Measurements from ENCODE around the gene XPNPEP2. TPM values are rescaled to one million over a fixed set of nuclear protein-coding genes. Genes with fewer than 3 reads are reported as not detected.

Gene XPNPEP2
- total and polyA plus RNA-seq, 2 experiments from 2014 or later = 0.65 to 0.74 TPM

DNA sequence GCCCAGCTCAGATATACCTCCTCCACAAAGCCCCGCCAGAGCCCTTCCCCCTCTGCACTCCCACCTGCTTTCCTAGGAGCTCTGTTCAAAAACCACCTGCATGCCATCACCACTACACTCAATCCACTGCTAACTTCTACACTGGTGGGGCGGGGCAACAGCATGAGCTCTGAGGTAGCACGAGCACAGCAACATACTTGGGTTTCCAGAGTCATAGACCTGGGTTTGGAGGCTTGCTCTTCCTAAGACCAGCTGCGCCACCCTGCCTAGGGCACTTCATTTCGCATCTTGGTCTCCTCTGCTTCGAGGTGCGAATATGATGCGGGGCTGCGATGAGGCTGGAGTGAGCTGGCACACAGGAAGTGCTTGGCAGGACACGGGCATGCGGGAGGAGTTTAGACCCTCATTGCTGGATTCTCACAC is 44.5 kb downstream of the XPNPEP2 start:
- H3K36me3 ChIP-seq (ENCODE audit: low read depth) = no peaks in the 10 kb centered on the region
- no peak for DNase-seq
- no peaks in the 10 kb centered on the region for H3K9me3 ChIP-seq (ENCODE audit: low read depth)
- TF ChIP-seq EZH2 (IDR thresholded peaks at IDR 0.05; ENCODE audit: insufficient read depth, poor library complexity, severe bottlenecking) = no peak
- TF ChIP-seq EZH2phosphoT487 (IDR thresholded peaks at IDR 0.05; ENCODE audit: insufficient read depth, low read depth) = no peak
- H3K4me1 ChIP-seq (ENCODE audit: insufficient read depth) = no peaks in the 10 kb centered on the region
- H3K27ac ChIP-seq = no peak overlapping the region
- H3K79me2 ChIP-seq (ENCODE audit: insufficient read depth) = no peaks in the 10 kb centered on the region
- H3K9me2 ChIP-seq (ENCODE audit: insufficient read depth) = no peaks in the 10 kb centered on the region
- H4K20me1 ChIP-seq (ENCODE audit: insufficient read depth) = no peaks in the 10 kb centered on the region
- in situ Hi-C loops (cut with MboI) = no loop called here
- no peak overlapping the region for H3K4me2 ChIP-seq (ENCODE audit: unreplicated experiment)
- H3K9ac ChIP-seq = no peak overlapping the region
- no peaks in the 10 kb centered on the region for H3K27me3 ChIP-seq (replicated peaks; ENCODE audit: insufficient read depth)
- no peaks in the 10 kb centered on the region for H3F3A ChIP-seq (ENCODE audit: insufficient read depth)
- WGBS, 2 experiments (ENCODE audit: low coverage in 1 of 2, low lambda C conversion rate in 2 of 2, missing lambda C conversion rate in 2 of 2) = 88 to 91% methylated on average over 11 of the region's 11 CpGs
- no peak overlapping the region for H3K4me3 ChIP-seq
- H2AFZ ChIP-seq = no peak overlapping the region

- H3K4me1 ChIP-seq (ENCODE audit: insufficient read depth) = no peaks in the 10 kb centered on the region
- H3K9me3 ChIP-seq (ENCODE audit: low read depth) = no peaks in the 10 kb centered on the region
- no peak overlapping the region for H3K9ac ChIP-seq
- no peak for TF ChIP-seq EZH2phosphoT487 (IDR thresholded peaks at IDR 0.05; ENCODE audit: insufficient read depth, low read depth)
- in situ Hi-C loops (cut with MboI) = no loop called here
- no peaks in the 10 kb centered on the region for H3K79me2 ChIP-seq (ENCODE audit: insufficient read depth)
- DNase-seq = no peak
- no peaks in the 10 kb centered on the region for H3F3A ChIP-seq (ENCODE audit: insufficient read depth)
- no peak overlapping the region for H3K4me3 ChIP-seq
- no peak overlapping the region for H2AFZ ChIP-seq
- no peak overlapping the region for H3K27ac ChIP-seq
- no peaks in the 10 kb centered on the region for H4K20me1 ChIP-seq (ENCODE audit: insufficient read depth)
- H3K9me2 ChIP-seq (ENCODE audit: insufficient read depth) = no peaks in the 10 kb centered on the region
- 79 to 93% methylated on average over 7 of the region's 7 CpGs for WGBS, 2 experiments (ENCODE audit: low coverage in 1 of 2, low lambda C conversion rate in 2 of 2, missing lambda C conversion rate in 2 of 2)
- H3K27me3 ChIP-seq (replicated peaks; ENCODE audit: insufficient read depth) = no peaks in the 10 kb centered on the region
- no peak overlapping the region for H3K4me2 ChIP-seq (ENCODE audit: unreplicated experiment)
- no peaks in the 10 kb centered on the region for H3K36me3 ChIP-seq (ENCODE audit: low read depth)
Measured at GRCh38 chrX:129784371-129784770, 45.6 kb downstream of the XPNPEP2 start.

DNA sequence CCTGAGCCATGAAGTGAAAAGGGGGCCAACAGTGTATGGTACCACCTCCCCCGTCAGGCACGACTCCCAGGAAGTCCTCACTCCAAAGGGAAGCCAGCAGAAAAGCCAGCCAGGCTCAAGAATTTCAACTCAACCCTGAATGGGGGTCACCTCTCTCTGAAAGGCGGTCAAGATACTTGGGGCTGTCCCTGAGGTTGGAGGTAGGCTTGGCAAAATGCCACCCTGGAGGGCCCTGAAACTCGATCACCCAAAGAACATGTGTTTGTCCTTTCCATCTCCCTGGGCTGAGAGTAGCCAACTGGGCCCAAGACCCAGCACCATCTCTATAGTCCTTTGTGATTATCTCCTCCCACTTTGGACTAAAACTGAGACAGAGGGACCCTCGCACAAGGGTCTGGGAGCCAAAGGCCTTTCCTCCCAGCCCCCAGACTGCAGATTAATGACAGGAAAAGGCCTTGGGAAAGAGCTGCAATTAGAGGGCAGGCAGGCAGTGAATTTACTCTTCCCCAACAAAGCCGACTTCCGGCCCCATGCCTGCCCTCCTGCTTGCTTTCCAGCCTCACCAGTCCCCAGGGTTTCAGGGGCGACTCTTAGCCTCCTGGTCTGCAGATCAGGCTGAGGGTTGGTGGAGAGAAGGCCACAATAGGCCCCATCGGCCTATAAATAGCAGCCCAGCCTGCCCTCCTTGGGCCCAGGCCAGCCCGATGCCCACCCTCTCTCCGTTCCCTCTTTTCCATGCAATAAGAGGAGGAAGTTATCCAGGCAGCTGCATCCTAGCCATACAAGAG is 46.6 kb downstream of the XPNPEP2 start:
- Histone ChIP-seq H3K9me3 (ENCODE audit: low read depth) (no peaks in the 10 kb centered on the region), H3K4me2 (ENCODE audit: unreplicated experiment) (no peak overlapping the region), H3F3A (ENCODE audit: insufficient read depth) (no peaks in the 10 kb centered on the region), H3K79me2 (ENCODE audit: insufficient read depth) (no peaks in the 10 kb centered on the region), H3K36me3 (ENCODE audit: low read depth) (no peaks in the 10 kb centered on the region), H3K9me2 (ENCODE audit: insufficient read depth) (no peaks in the 10 kb centered on the region), H3K9ac (no peak overlapping the region), H3K4me3 (no peak overlapping the region), H3K4me1 (ENCODE audit: insufficient read depth) (no peaks in the 10 kb centered on the region), H4K20me1 (ENCODE audit: insufficient read depth) (no peaks in the 10 kb centered on the region), H3K27me3 (replicated peaks; ENCODE audit: insufficient read depth) (no peaks in the 10 kb centered on the region), H3K27ac (no peak overlapping the region), H2AFZ (no peak overlapping the region)
- in situ Hi-C loops (cut with MboI) = no loop called here
- 72 to 76% methylated on average over 11 of the region's 11 CpGs for WGBS, 2 experiments (ENCODE audit: low coverage in 1 of 2, low lambda C conversion rate in 2 of 2, missing lambda C conversion rate in 2 of 2)
- no peak for DNase-seq
- TF ChIP-seq EZH2phosphoT487 (IDR thresholded peaks at IDR 0.05; ENCODE audit: insufficient read depth, low read depth) (no peak), EZH2 (IDR thresholded peaks at IDR 0.05; ENCODE audit: insufficient read depth, poor library complexity, severe bottlenecking) (no peak)

DNA sequence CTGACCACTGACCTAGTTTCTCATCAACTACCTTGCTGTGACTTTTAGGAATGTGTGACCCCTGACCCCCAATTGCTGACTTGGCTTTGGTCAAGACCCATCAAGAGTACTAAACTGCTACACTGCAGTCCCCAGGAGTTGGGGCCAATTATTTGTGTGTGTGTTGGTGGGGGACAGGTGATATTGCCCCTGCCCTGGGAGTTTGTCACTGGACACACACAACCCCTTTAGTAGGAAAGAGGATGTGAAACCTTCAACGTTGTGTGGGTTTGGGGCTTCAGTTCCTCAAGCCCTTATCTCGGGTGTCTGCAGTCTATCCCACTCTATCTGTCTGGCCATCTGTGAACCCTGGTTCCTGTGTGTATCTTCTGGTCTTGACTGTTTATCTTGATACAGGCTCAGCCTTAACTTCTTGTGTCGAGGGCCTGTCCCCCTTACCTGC is 47.5 kb downstream of the XPNPEP2 start:
- Histone ChIP-seq H3K27me3 (replicated peaks; ENCODE audit: insufficient read depth) (no peaks in the 10 kb centered on the region), H3K4me1 (ENCODE audit: insufficient read depth) (no peaks in the 10 kb centered on the region), H3K27ac (no peak overlapping the region), H3F3A (ENCODE audit: insufficient read depth) (no peaks in the 10 kb centered on the region), H4K20me1 (ENCODE audit: insufficient read depth) (no peaks in the 10 kb centered on the region), H3K9ac (no peak overlapping the region), H3K4me2 (ENCODE audit: unreplicated experiment) (no peak overlapping the region), H3K4me3 (no peak overlapping the region), H3K36me3 (ENCODE audit: low read depth) (no peaks in the 10 kb centered on the region), H2AFZ (no peak overlapping the region), H3K9me3 (ENCODE audit: low read depth) (no peaks in the 10 kb centered on the region), H3K9me2 (ENCODE audit: insufficient read depth) (no peaks in the 10 kb centered on the region), H3K79me2 (ENCODE audit: insufficient read depth) (no peaks in the 10 kb centered on the region)
- 60 to 69% methylated on average over 3 of the region's 3 CpGs for WGBS, 2 experiments (ENCODE audit: low coverage in 1 of 2, low lambda C conversion rate in 2 of 2, missing lambda C conversion rate in 2 of 2)
- TF ChIP-seq EZH2phosphoT487 (IDR thresholded peaks at IDR 0.05; ENCODE audit: insufficient read depth, low read depth) (no peak), EZH2 (IDR thresholded peaks at IDR 0.05; ENCODE audit: insufficient read depth, poor library complexity, severe bottlenecking) (no peak)
- in situ Hi-C loops (cut with MboI) = no loop called here
- no peak for DNase-seq
